Stimulated activated CD4-positive, alpha-beta T cell treated with anti-CD3 and anti-CD28 coated beads, TNF-alpha, amount 100 ng/mL, for 24 hours (primary cell): ENCODE results near the gene GSKIP.

Experiments used
- DNase-seq, 3 experiments: peaks; one replicate each; pipeline ENCODE4 v3.0.0-alpha.2; 2020; ENCODE audit warnings: low read depth in 3 of 3

Gene GSKIP

GRCh38 chr14:96418075-96418474 is 54.7 kb downstream of the GSKIP start:
- DNase-seq, result no peak

- no peak for DNase-seq
Observed at GRCh38 chr14:96421236-96421635, 57.9 kb downstream of the GSKIP start.

- no peak for DNase-seq
Observed at GRCh38 chr14:96422992-96423391, 59.7 kb downstream of the GSKIP start.

GRCh38 chr14:96423446-96424108 is 60.3 kb downstream of the GSKIP start:
- no peak for DNase-seq

- DNase-seq, result peak in 2 of 3 experiments; percentile 10 to 22
Observed at GRCh38 chr14:96424109-96424989, 61.0 kb downstream of the GSKIP start.

GRCh38 chr14:96434040-96434439 is 70.7 kb downstream of the GSKIP start:
- DNase-seq, result no peak
